ENCODE results near the gene EMC9. TPM values are rescaled to one million over a fixed set of nuclear protein-coding genes. Genes with fewer than 3 reads are reported as not detected.

Gene EMC9
- total RNA-seq, 6 donors from 2014 or later: 8.6 to 13.8 (median 12.0) TPM

GRCh38 chr14:24135834-24136683 lies 5.3 kb downstream of the EMC9 start, which contains the start of gene PSME1:
TSS of gene PSME1 (plus strand) at chr14:24136194. CDS start at chr14:24136263, 69 bp downstream.
- no peaks in the 10 kb centered on the region for H3K27me3 ChIP-seq
- ATAC-seq (ENCODE audit: low FRiP score in 2 of 2): peak; percentile 99

GRCh38 chr14:24135584-24135833 lies 5.9 kb downstream of the EMC9 start:
- Histone ChIP-seq H3K27me3 (no peaks in the 10 kb centered on the region), H3K9me3 (no peaks in the 10 kb centered on the region), H3K4me1 (peaks cover 20 to 49% (median 37%) of the 10 kb centered on the region in 4 donors), H3K36me3 (peaks cover 4 to 24% (median 20%) of the 10 kb centered on the region in 4 donors), H3K27ac (peak overlapping the region; percentile 87 to 96 (median 94)), H3K4me3 (peak overlapping the region; percentile 12 to 91 (median 80))
- DNase-seq: no peak
- 6 to 8% methylated on average over 8 to 9 of the region's 9 CpGs for WGBS, 2 donors
- TF ChIP-seq EP300 (IDR thresholded peaks at IDR 0.05) (no peak), POLR2A (IDR thresholded peaks at IDR 0.05) (no peak), POLR2AphosphoS5 (IDR thresholded peaks at IDR 0.05) (no peak)
- TF ChIP-seq, protein P1, sequence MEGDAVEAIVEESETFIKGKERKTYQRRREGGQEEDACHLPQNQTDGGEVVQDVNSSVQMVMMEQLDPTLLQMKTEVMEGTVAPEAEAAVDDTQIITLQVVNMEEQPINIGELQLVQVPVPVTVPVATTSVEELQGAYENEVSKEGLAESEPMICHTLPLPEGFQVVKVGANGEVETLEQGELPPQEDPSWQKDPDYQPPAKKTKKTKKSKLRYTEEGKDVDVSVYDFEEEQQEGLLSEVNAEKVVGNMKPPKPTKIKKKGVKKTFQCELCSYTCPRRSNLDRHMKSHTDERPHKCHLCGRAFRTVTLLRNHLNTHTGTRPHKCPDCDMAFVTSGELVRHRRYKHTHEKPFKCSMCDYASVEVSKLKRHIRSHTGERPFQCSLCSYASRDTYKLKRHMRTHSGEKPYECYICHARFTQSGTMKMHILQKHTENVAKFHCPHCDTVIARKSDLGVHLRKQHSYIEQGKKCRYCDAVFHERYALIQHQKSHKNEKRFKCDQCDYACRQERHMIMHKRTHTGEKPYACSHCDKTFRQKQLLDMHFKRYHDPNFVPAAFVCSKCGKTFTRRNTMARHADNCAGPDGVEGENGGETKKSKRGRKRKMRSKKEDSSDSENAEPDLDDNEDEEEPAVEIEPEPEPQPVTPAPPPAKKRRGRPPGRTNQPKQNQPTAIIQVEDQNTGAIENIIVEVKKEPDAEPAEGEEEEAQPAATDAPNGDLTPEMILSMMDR (IDR thresholded peaks at IDR 0.05): no peak
- ATAC-seq (ENCODE audit: low FRiP score in 2 of 2): no peak

More at GRCh38 chr14:24135834-24136683, 5.3 kb downstream of the EMC9 start, which contains the start of gene PSME1:
- Histone ChIP-seq H3K4me1 (peaks cover 23 to 54% (median 35%) of the 10 kb centered on the region in 4 donors), H3K9me3 (no peaks in the 10 kb centered on the region), H3K27ac (peak within 1 kb of the TSS; percentile 87 to 96 (median 94)), H3K36me3 (peaks cover 4 to 24% (median 20%) of the 10 kb centered on the region in 4 donors), H3K4me3 (peak within 1 kb of the TSS; percentile 73 to 97 (median 88))
- peak; percentile 84 to 90 for TF ChIP-seq POLR2AphosphoS5 (IDR thresholded peaks at IDR 0.05)
- TF ChIP-seq EP300 (IDR thresholded peaks at IDR 0.05): peak in 1 of 4 donors; percentile 42
- TF ChIP-seq, protein P1 (IDR thresholded peaks at IDR 0.05): peak in 2 of 6 experiments; percentile 17 to 20
- TF ChIP-seq POLR2A (IDR thresholded peaks at IDR 0.05): peak in 2 of 4 donors; percentile 73 to 76
- WGBS, 2 donors: 0% methylated on average over 52 of the region's 75 CpGs; no CpG with 5 or more reads in 1 of the 2 donors
- DNase-seq: peak; percentile 97 to 98

GRCh38 chr14:24133735-24134134 lies 7.7 kb downstream of the EMC9 start:
- Histone ChIP-seq H3K4me1 (peaks cover 13 to 33% (median 25%) of the 10 kb centered on the region in 4 donors), H3K27me3 (no peaks in the 10 kb centered on the region), H3K36me3 (peaks cover 4 to 14% (median 13%) of the 10 kb centered on the region in 4 donors), H3K4me3 (no peak overlapping the region), H3K9me3 (no peaks in the 10 kb centered on the region), H3K27ac (no peak overlapping the region)
- DNase-seq: no peak
- TF ChIP-seq POLR2A (IDR thresholded peaks at IDR 0.05) (no peak), POLR2AphosphoS5 (IDR thresholded peaks at IDR 0.05) (no peak), EP300 (IDR thresholded peaks at IDR 0.05) (no peak)
- TF ChIP-seq, protein P1 (IDR thresholded peaks at IDR 0.05): no peak
- 92 to 100% methylated on average over 1 of the region's 1 CpG for WGBS, 2 donors
- no peak for ATAC-seq (ENCODE audit: low FRiP score in 2 of 2)

DNA sequence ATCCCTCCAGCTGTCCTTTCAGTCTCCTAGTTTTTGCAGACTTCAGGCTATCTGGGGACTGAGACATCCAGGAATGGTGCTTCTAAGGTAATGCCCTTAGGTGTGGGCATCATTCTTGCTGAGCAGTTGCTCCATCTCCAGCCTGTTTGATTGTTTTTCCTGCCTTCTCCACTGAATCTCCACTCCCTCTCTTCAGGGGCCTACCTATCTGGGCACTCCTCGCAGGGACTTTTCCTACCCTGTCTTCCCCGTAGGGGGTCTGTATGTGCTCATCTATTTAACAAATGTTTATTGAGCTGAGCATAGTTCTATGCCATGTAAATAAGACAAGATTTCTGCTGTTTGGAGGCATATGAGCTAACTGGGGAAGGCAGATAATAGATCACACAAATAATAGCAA lies 8.4 kb downstream of the EMC9 start:
- WGBS, 2 donors: 93 to 96% methylated on average over 2 of the region's 2 CpGs
- H3K9me3 ChIP-seq: no peaks in the 10 kb centered on the region
- H3K36me3 ChIP-seq: peaks cover 0 to 6% (median 6%) of the 10 kb centered on the region in 4 donors
- ATAC-seq (ENCODE audit: low FRiP score in 2 of 2): no peak
- H3K27me3 ChIP-seq: no peaks in the 10 kb centered on the region
- TF ChIP-seq POLR2AphosphoS5 (IDR thresholded peaks at IDR 0.05): no peak
- TF ChIP-seq EP300 (IDR thresholded peaks at IDR 0.05): no peak
- TF ChIP-seq POLR2A (IDR thresholded peaks at IDR 0.05): no peak
- H3K4me3 ChIP-seq: no peak overlapping the region
- peaks cover 13 to 32% (median 25%) of the 10 kb centered on the region in 4 donors for H3K4me1 ChIP-seq
- no peak overlapping the region for H3K27ac ChIP-seq
- DNase-seq: no peak

DNA sequence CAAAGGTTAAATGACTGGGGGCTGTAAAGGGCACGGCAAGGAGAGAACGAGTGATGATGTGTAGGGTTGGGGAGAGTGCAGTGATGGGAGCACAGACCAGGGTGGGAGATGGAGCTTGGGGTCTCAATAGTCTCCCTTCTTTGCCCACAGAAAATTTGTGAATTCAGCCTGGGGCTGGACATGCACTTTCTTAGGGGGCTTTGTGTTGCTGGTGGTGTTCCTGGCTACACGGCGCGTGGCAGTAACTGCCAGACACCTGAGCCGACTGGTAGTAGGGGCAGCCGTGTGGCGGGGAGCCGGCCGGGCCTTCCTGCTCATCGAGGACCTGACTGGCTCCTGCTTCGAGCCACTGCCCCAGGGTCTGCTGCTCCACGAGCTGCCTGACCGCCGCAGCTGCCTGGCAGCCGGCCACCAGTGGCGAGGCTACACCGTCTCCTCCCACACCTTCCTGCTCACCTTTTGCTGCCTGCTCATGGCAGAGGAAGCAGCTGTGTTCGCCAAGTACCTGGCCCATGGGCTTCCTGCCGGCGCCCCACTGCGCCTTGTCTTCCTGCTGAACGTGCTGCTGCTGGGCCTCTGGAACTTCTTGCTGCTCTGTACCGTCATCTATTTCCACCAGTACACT lies 9.2 kb downstream of the EMC9 start:
- no peak for ATAC-seq (ENCODE audit: low FRiP score in 2 of 2)
- Histone ChIP-seq H3K4me3 (no peak overlapping the region), H3K36me3 (no peaks in the 10 kb centered on the region), H3K27ac (peak overlapping the region in 3 of 4 donors; percentile 38 to 77 (median 51)), H3K9me3 (no peaks in the 10 kb centered on the region), H3K4me1 (peaks cover 9 to 24% (median 19%) of the 10 kb centered on the region in 4 donors), H3K27me3 (no peaks in the 10 kb centered on the region)
- TF ChIP-seq, protein P1 (IDR thresholded peaks at IDR 0.05): no peak
- TF ChIP-seq POLR2A (IDR thresholded peaks at IDR 0.05) (no peak), EP300 (IDR thresholded peaks at IDR 0.05) (no peak), POLR2AphosphoS5 (IDR thresholded peaks at IDR 0.05) (no peak)
- 69 to 70% methylated on average over 13 to 24 of the region's 24 CpGs for WGBS, 2 donors
- DNase-seq: peak in 1 of 2 donors; percentile 84

Measured in upper lobe of left lung (tissue), 6 donors.